Ovary (tissue), 3 donors: ENCODE results near the gene AMELY.
"Not testable (repeated sequence)": the region's sequence is repeated elsewhere in the genome, so short reads cannot be mapped to it uniquely, and the experiment has no call there.

Experiments used
- POLR2A ChIP-seq: fragments of 450-650 bp; IDR thresholded peaks from one replicate; pipeline ENCODE4 v1.6.1; 2017; ENCODE audit warnings: antibody characterized with exemption, mild to moderate bottlenecking, moderate library complexity
- TF ChIP-seq, protein P1 (sequence below), 3 donors: fragments of 450-650 bp in 2 of 3; fragments of 200-600 bp in 1 of 3; IDR thresholded peaks; one replicate each; pipeline versions ENCODE4 v1.5.1 to v1.8.0; 2016 to 2022; ENCODE audit warnings: antibody characterized with exemption in 3 of 3, mild to moderate bottlenecking in 1 of 3
- donor health status: DM: no; HTN: no; CAD: no.

DNA sequence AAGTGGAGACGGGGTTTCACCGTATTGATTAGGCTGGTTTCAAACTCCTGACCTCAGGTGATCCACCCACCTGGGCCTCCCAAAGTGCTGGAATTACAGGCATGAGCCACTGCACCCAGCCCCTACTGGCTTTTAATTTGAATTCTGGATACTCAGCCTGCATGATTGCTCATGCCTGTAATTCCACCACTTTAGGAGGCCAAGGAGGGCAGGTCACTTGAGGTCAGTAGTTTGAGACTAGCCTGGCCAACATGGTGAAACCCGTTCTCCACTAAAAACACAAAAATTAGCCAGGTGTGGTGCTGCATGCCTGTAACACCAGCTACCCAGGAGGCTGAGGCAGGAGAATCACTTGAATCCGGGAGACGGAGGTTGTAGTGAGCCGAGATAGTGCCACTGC lies 3.5 kb downstream of the AMELY start:
- TF ChIP-seq, protein P1, sequence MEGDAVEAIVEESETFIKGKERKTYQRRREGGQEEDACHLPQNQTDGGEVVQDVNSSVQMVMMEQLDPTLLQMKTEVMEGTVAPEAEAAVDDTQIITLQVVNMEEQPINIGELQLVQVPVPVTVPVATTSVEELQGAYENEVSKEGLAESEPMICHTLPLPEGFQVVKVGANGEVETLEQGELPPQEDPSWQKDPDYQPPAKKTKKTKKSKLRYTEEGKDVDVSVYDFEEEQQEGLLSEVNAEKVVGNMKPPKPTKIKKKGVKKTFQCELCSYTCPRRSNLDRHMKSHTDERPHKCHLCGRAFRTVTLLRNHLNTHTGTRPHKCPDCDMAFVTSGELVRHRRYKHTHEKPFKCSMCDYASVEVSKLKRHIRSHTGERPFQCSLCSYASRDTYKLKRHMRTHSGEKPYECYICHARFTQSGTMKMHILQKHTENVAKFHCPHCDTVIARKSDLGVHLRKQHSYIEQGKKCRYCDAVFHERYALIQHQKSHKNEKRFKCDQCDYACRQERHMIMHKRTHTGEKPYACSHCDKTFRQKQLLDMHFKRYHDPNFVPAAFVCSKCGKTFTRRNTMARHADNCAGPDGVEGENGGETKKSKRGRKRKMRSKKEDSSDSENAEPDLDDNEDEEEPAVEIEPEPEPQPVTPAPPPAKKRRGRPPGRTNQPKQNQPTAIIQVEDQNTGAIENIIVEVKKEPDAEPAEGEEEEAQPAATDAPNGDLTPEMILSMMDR (IDR thresholded peaks at IDR 0.05), result not testable (repeated sequence)
- not testable (repeated sequence) for TF ChIP-seq POLR2A
